Astrocyte (in vitro differentiated cells and primary cell): ENCODE results near the gene PRRG2.

ENCODE experiments used
- CTCF ChIP-seq: IDR thresholded peaks from 2 replicates; pipeline ENCODE4 v1.5.1; 2011; ENCODE audit warnings: low read depth, mild to moderate bottlenecking, inconsistent platforms, low read length, moderate library complexity; ENCODE audit not compliant: insufficient read depth
- EZH2 ChIP-seq: IDR thresholded peaks from 2 replicates; pipeline ENCODE4 v1.6.1; 2012; ENCODE audit warnings: mild to moderate bottlenecking, low read length, inconsistent platforms; ENCODE audit not compliant: insufficient read depth

DNA sequence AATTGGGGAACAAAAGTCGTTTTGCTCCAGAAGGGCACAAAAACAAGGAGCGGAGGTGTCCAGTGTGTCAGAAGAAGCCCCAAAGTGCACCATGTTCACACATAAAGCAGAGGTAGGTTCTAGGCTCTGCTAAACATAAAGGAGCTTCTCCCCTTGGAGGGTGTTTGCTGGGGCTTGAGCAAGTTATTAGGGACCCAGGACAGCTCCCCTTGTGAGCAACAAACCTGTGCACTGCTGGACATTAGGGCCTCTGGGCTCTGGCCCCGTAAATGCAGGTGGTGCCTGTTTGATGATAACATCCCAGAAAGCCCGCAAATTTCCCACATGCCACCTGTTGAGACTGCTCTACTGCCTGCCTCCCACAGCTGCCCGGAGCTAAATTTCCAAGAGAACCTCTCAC, 42.5 kb upstream of the PRRG2 start:
- no peak for TF ChIP-seq CTCF
- TF ChIP-seq EZH2 = no peak
